NCI-H748 (cell line): ENCODE results near the gene JAG1.

ENCODE experiments used
- DNase-seq: peaks from one replicate; lab custom pipeline; 2025; ENCODE audit not compliant: unreplicated experiment; lab: John Stamatoyannopoulos, UW

The JAG1 gene

DNA sequence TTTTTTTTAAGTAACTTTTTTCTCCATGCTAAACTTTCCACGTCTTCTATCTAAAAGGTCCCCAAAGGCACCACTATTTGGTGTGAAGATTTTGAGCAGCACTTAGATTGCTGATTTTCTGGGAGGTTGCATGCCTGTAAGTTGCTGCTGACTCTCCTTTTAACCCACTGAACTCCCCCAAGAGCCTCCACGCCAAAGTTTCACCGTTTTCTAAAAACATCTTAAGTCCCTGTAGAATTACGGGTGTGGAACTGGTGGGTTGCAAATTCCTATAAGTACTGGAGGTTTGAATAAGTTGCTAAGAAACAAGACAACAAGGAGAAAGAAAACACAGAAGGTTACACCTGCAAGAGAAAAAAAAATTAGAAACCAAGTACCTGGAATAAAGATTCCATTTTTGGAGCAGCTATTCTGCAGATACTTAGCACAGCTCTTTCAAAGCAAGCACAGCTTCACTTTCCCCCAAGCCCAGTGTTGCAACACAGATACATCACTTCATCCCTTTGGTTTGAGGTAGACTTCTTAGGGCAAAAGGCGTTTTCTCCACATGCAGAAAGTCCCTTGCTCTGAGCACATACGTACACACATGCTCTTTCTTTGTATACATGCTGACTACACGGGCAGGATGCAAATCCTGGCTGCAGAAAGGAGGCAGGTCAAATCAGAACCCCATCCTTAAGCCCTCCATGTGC lies 5.0 kb downstream of the JAG1 start:
- DNase-seq, result no peak

DNA sequence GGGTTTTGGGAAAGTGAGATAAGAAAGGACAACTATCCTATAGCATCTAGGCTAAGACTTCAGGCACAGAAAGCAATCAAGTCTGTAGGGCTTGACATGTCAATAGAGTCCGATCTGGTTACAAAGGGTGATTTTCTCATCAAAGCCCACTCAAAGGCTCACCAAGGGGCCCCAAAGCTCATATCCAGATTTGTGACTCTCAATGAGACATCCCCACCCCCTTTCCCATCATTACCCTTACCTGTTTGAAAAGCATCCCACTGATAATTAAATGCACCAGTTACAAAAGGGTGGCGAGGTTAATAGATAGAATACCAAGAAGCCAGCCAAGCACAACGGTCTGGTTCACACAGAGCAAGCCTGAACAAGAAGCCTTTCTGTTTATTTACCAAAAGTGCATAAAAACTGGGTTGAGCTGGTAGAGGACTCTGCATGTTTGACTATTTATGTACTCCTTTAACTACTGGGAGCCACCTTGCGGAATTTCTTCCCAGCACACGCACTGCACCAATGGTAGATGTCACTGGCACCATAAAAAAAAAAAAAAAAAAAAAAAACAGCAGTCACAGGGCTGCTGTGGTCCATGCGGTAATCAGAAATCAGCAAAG lies 6.1 kb downstream of the JAG1 start:
- peak; percentile 99 for DNase-seq

DNA sequence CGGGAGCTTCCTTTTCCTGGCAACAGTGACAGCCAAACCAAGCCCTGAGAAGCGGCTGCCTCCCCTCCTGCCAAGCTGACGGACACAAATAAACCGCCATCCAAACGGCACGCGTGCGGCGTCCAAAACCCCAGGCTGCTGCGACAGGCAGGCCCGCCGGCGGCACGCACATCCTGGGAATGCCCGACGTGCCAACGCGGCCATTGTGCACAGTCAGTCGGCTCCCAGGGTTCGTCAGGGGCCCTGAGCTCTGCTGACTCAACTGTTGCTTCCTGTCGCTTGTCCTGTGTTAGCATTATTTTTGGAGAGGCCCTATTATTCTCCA lies 6.8 kb downstream of the JAG1 start:
- no peak for DNase-seq

DNA sequence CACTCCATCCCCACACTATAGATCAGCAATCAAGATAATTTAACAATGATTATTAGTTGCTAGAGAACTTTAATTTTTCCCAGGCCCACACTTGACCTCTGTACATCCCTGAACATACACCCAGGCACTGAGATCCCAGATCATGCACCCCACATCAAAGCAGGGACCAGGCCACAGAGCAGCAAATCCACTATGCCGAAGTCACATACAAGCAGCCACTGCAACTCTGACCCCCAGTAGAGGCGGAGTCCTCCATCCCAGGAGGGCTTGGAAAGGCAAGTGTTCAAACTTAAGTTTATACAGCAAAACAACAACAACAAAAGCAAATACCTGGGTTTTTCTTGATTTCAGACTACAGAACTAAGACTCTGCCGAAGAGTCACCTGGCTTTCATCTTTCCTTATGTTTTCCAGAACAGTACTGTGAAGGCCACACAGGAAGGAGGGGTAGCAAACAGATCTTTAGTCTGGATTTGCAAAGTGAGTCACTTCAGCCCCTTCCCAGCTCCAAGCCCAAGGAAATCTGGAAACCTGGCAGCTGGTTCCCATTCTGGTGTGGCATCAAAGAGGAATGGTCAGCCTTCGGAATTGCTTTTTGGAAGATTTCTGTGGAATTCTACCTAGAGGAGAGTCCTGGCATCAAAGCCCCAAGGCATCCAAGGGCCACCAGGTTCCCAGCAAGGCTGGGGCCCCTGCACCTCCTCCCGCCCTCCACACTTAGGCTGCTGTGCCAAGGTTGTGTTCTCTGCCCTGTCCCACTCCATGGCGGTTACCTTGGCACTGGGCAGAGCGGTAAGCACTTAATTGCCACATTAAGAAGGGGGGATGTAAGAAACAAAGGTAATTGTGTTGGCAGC lies 7.3 kb downstream of the JAG1 start:
- DNase-seq, result peak; percentile 44

DNA sequence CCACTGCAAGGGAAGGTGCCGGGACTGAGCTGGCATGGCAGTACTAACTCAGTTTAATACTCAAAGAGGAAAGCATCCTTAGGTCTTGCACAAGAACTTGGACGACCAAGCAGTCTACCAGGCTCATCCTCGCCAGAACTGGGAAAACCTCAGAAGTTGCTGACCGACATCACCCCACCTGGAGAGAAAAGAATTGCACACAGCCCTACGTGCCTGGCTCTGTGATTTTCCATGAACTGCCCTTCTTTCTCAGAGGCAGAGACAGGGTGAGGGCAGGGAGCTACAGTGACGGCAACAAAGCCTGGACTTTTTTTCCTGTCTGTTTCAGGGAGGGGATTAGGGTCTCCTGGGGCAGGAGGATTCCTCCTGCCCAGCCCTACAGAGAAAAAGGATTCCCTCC lies 8.0 kb downstream of the JAG1 start:
- no peak for DNase-seq

DNA sequence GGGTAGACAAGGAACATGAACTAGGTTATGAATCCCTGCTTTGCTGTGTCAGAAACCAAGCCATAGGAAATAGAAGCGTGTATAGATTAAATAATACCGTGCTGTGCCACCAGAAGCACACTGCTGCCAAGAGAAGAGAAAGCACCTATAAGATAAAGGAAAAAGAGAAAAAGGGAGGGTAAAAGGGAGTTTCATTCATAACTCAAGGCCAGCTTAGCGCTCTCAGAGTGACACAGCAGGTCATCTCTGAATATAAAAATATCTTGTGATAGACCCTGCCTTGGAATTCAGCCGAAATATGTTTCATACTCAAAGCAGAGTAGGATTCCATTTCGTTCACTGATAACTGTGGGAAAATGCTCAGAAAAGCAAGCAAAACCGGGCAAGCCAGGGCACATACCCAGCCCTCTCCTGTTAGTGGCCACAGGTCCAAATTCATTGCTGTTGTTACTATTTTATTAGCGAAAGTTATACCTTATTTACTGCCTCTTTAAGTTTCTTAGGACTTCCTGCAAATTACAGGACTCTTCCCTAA lies 8.7 kb downstream of the JAG1 start:
- no peak for DNase-seq

DNA sequence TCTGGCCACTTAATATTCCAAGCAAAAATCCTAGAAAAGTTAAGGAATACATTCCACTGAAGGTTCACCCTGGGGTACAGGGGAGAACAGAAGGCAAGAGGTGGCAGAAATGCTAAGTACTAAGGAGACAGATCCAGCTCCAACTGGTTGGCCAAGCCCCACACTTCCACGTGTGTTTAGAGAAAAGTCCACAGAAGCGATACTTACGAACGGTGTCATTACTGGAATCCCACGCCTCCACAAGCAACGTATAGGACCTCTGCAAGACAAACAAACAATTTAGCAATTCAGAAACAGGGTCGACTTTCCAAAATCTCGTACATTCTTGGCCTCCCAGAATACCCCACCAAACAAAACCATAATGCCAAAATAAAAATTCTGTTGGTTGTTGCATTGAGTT lies 10.0 kb downstream of the JAG1 start:
- no peak for DNase-seq

DNA sequence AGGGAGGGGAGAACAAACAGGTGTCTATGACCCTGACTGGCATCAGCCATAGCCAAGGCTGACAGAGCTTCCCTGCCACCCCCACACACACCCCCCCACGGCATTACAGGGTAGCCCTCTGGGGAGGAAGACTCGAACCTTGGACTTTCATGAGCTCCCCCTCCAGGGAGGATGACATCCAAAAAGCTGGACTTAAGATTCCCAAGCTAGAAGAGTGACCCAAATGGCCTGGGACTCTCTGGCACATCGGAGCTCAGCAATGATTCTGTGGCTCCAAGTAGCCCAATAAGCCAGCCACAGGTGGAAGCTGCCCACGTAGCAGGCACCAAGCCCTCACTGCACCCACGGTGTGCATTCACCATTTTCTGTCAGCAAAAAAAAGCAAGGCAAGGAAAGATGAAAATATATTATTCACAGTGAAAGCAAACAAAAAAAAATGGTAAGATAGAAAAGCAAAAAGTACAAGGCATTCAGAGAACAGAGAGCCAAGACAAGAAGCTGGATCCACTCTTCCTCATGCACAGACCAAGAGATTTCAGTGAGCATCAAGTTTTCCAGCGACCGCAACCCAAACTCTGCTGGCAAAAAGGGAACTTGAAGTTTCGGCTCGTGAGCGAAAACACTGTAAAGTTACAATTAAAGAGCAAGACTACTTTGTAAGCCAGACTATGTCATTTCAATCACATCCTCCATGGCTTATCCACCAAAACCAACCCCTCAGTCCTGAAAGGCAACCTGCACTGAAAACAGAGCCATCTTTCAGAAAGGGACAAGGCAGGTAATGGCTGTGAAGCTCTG lies 10.9 kb downstream of the JAG1 start:
- DNase-seq, result no peak

DNA sequence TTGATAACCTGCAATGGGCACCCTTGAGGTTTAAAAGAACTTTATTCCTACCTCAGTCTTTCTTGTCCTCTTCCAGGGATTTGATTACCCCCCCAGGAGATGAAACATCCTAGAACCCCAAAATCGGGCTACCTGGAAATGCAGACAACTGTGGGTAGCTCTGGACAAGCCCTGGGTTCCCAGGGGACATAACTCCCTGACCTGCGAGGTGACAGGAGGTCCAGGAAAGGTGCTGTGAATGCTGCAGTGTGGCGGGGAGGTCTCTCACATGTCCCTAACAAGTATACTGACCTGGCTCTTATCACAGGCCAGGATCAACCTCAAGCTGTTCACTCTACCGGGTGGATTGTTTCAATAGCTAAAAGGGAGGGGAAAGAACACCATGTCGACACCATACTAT lies 11.6 kb downstream of the JAG1 start:
- no peak for DNase-seq

DNA sequence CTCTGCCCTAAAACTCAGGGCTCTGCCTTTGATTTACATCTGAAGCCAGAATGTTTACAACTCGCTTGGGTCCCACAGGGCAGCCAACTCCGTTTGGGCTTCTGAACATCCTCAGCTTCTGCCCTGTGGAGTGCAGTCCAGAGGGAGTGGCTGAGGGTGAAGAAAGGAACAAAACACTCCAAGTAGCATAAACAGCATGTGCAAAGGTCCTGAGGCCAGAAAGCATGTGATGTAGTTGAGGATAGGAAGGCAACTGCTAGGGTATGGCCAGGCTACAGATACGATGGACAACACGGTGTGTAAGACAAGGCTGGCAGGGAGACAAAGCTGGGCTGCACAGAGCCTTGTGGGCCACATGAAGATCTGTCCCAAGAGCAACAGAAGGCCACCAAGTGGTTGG lies 12.5 kb downstream of the JAG1 start:
- DNase-seq, result no peak

DNA sequence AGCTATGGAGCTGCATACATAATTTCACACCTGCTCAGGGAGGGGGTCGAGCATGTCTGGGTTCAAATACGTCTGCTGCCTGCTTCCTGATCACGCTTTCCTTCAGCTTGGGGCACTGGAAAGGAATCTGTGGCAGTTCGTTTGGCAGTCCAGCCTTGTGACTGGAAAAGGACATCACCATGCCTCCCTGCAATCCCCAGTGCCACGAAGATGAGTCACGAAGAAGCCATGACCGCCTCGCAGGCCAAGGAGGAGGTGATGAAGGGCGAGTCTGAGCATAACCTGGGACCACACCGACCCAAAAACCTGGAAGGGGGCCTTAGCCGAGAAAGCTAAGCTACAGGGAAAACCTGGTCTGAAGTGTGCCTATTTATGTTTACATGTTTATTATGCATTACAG lies 13.1 kb downstream of the JAG1 start:
- DNase-seq, result no peak

DNA sequence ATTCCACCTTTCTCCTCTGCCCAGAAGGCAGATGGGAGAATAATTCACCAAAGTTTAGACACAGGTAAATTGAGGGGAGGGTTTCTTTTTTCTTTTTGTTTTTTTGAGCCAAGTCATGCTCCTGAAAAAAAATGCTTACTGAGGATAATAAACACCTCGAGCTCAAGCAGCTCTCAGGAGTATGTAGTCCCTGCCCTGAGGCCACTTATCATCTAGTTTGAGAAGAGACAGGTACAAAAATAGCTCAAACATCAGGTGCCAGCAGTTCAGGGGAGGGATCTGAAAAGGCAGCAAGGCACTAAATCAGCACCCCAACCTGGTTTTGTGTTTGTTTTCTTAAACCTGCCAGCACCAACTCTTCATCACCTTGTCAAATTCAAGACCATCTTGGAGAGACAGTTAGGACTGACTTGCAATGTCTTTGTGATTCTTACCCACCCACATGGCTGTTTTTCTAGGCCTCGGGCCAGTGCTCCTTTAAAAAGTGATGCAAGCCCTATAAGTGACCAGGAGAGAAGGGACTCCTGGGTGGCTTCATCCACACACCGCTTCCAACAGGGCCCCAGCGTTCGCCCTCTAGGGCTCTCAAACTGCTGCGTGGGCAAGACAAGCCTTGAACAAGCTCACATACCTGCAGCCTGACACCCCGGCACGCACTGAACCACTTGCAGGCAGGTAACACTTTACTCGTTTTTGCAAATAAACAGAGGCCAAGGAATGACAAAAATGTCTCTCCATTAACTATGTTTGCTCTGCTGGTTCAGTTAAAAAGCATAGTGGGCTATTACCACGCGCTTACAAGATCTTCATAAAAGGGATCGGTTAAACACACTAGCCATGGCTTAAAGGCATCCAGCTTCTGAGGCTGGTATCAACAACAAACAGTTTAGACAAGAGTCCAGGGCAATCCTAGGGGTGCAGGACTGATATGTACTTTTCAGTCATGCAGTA lies 13.9 kb downstream of the JAG1 start:
- peak; percentile 35 for DNase-seq

DNA sequence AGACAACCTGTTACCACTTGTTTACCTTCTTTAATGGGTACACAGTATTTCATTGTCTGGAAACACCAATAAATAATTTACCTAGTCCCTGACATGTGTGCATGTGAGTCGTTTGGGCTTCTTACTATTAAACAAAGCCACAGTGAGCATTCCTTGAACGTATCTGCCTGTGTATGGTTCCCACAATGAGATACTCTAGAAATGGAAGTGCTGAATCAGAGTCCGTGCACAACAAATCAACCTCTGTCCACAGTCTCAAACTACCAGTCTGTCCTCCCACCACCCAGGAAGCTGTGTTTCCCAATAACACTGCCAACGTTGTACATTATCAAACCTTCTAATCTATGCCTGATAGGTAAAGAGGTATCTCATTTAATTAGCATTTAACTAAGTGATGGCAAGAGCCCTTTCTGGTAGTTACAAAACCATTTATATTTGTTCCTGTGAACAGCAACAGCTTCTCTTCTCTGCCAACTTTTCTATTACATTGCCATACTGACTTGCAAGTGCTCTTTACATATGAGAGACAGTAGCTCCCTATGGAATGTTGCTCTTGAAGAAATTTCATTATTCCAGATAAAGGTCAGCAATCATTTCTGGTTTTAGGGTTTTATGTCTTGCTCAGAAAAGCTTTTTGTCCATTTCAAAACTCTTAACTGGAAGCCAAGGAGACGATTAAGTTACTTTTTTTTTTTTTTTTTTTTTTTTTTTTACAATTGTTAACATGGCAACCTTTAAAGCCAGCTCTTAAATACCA lies 14.7 kb downstream of the JAG1 start:
- DNase-seq, result no peak

DNA sequence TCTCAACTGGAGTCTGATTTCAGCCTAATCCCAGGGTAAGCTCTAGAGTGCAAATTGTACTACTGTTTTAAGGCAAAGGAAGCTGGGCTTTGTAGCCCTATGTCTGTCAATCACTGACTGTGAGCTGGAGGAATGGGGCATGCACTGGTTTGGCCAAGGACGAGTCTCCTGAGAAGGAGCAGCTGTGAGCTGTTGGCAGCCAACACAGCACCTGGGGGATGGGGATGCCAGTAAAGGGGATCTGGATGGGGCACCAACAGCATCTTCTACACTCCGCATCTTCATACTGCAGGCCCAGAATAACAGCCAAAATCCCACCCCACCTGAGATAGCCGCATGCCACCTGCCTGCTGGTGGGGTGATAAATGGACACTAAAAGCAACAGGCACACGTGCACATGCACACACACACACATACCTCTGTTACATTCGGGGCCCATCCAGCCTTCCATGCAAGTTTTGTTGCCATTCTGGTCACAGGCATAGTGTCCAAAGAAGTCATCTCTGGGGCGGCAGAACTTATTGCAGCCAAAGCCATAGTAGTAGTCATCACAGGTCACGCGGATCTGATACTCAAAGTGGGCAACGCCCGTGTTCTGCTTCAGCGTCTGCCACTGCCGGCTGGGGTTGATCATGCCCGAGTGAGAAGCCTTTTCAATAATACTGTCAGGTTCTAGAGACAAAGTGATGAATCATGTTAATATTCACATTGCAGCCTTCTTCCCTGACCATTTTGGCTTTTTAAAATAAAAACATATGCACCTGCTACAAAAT lies 15.6 kb downstream of the JAG1 start:
- DNase-seq, result no peak

DNA sequence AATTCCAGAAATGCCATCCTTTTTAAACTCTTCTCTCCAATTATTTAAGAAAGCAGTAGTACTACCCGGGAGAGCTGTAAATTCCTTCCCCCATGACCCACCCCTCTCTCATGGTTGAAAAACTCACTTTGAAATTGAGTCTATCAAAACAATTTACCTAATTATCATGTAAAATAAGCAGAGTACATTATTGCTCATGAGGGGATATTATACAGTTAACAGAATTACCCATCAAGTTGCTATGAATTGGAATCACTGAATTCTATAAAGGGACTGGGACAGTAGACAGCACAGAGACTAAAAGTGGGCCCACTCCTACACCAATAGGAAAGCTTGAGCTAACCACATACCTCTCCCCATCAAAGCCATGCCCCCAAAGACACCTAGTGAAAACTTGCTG lies 16.3 kb downstream of the JAG1 start:
- no peak for DNase-seq

DNA sequence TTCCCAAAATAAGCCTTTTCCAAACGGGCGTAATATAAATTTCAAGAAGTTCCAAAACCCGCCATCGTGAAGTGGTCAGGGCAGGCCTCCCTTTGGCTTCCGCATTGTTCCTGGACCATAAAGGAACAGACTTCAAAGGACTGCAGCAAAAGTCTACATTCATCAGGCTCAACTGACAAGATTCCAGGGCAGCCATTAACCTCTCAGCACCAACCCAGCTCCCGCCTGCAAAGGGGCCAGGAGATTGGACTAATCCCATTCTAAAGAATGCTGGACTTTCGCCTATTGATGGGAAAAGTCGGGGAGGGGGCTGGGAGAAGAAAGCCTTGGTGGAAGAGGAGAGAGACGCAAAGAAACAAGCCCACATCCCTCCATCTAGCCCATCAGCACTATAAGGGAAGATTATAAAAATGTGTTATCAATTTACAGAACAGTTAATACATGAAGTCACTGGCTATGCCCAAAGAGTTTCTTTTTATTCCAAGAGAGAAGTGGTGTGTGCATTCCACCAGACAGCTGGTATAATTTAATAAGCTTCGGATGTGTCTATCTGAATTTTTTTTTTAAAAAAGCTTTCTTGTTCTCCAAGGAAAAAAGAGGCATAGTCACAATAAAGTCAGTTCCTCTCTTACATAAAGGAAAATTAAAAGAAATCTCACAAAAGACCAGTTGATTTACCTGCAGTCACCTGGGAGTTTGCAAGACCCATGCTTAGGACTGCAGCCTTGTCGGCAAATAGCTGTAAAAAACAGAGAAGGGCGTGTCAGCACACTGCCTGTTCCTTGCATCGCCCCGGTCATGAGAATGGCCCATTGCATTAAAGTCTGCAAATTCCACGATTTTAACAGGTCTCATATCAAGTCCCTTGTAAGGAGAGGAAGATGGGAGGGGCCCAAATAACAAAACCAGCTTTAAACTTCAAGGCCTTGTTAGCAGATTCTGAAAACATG lies 17.8 kb downstream of the JAG1 start:
- no peak for DNase-seq

DNA sequence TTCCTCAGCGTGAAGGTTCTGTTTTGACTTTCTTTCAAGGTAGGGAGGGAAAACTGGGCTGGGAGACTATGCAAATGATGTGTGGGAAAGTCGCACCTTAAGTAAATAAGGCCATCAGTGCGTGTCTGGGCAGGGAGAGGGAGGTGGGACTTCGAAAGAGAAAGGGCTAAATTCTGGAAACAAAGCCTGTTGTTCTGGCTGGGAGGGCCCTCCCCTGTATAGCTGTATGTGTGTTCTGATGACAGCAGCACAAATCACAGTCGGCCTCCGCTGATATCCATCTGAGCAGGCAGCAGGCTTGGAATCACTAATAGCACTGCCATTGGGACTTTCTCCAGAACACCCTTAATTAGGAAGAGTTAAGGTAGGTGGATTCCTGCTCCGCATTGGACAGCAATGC lies 19.2 kb downstream of the JAG1 start:
- peak; percentile 85 for DNase-seq

DNA sequence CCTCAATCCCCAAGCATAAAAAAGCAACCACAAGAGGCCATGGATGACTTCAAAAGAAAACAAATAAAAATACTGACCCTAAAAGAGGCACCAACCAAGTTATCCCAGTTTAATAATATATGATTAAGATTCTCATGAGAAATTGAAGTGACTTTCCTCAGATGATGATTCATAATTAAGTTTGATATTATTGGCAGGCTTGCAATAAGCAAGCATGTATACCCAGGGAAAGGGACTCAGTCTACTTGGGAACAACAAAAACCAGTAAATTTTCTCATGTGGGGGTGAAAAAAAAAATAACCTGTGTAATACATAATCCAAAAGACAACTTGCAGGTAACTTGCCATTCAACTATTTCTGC lies 19.6 kb downstream of the JAG1 start:
- no peak for DNase-seq
